Activated CD4-positive, alpha-beta T cell treated with anti-CD3 and anti-CD28 coated beads for 36 hours (primary cell): ENCODE results near the gene RBCK1. TPM values are rescaled to one million over a fixed set of nuclear protein-coding genes. Genes with fewer than 3 reads are reported as not detected.
"Not testable (repeated sequence)": the region's sequence is repeated elsewhere in the genome, so short reads cannot be mapped to it uniquely, and the experiment has no call there.

Source experiments
- ATAC-seq: fragments of 200-7000 bp; cut with Tn5 transposase; one replicate; pipeline ENCODE4 v1.10.0; 2021; ENCODE audit warnings: mild to moderate bottlenecking, moderate library complexity
- CTCF ChIA-PET: fragments of 350-600 bp; sonication (Branson Sonifier 250); formaldehyde crosslinking; loops from one replicate; lab custom pipeline; 2021; ENCODE audit warnings: antibody characterized with exemption; lab: Charles Lee
- POLR2A ChIA-PET: fragments of 350-600 bp; sonication (Branson Sonifier 250); formaldehyde crosslinking; loops from one replicate; lab custom pipeline; 2021; ENCODE audit warnings: antibody characterized with exemption, inconsistent platforms; lab: Charles Lee
- DNase-seq: peaks from one replicate; pipeline ENCODE4 v3.0.0-alpha.2; 2020
- H3K27ac Mint-ChIP-seq: one replicate; pipeline ENCODE4 v1.8.0; 2021; ENCODE audit warnings: mixed read lengths
- H3K27me3 Mint-ChIP-seq: one replicate; pipeline ENCODE4 v1.8.0; 2021; ENCODE audit warnings: mixed read lengths
- H3K36me3 Mint-ChIP-seq: one replicate; pipeline ENCODE4 v1.8.0; 2021; ENCODE audit warnings: low read depth, mixed read lengths
- H3K4me1 Mint-ChIP-seq: one replicate; pipeline ENCODE4 v1.8.0; 2021; ENCODE audit warnings: mixed read lengths
- H3K4me3 Mint-ChIP-seq: one replicate; pipeline ENCODE4 v1.8.0; 2021; ENCODE audit warnings: mild to moderate bottlenecking, moderate library complexity, mixed read lengths
- H3K9me3 Mint-ChIP-seq: one replicate; pipeline ENCODE4 v1.8.0; 2021; ENCODE audit warnings: low read depth, mixed read lengths
- intact Hi-C, 2 experiments: fragments of 100-400 bp; cut with DNase I in 1 of 2; cut with micrococcal nuclease in 1 of 2; formaldehyde crosslinking; loops; one replicate each; pipeline versions ENCODE4 v1.14.2 to v1.15.1; 2022 to 2024; cut with DNase I, micrococcal nuclease
- total RNA-seq, 2 experiments: library from RNA; stranded (reverse); gene quantifications; one replicate each; pipeline ENCODE4 v1.2.3, GENCODE V29; 2021

RBCK1 gene
- total RNA-seq, 2 experiments from 2014 or later, result 130 to 149 TPM

DNA sequence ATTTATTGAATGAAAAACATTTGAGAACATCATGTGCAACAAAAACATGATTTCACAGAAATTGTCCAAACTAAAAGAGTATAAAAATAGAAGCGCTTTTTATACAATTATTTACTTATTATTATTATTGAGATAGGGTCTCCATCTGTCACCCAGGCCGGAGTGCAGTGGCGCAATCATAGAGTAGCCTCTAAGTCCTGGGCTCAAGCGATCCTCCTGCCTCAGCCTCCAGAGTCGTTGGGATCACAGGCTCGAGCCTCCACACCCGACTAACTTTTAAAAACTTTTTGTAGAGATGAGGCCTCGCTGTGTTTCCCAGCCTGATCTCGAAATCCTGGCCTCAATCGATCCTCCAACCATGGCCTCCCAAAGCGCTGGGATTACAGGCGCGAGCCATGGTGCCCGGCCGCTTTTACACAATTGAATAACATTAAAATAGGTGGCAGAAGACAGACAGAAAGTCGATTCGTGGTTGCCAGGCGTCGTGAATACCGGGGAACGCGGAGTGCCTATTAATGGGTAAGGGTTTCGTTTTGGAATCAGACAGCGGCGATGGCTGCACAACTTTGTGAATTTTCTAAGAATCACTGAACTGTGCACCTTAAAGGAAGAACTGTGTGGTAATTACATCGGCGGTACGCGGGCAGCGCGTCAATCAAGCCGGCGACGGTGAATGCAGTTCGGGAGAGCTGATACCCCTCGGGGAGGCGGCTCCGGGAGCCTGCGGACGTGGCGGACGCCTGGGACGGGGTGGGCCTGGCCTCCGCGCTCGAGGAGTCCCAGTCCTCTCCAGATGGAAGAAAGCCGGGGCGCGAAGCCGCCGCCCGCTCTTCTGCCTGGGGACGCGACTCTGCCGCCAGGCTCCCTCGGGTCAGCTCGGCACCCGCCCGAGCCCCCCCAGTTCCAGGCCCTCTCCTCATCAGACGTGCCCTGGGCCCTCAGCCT, 53.4 kb downstream of the RBCK1 start:
- no peaks in the 10 kb centered on the region for H3K27me3 Mint-ChIP-seq

DNA sequence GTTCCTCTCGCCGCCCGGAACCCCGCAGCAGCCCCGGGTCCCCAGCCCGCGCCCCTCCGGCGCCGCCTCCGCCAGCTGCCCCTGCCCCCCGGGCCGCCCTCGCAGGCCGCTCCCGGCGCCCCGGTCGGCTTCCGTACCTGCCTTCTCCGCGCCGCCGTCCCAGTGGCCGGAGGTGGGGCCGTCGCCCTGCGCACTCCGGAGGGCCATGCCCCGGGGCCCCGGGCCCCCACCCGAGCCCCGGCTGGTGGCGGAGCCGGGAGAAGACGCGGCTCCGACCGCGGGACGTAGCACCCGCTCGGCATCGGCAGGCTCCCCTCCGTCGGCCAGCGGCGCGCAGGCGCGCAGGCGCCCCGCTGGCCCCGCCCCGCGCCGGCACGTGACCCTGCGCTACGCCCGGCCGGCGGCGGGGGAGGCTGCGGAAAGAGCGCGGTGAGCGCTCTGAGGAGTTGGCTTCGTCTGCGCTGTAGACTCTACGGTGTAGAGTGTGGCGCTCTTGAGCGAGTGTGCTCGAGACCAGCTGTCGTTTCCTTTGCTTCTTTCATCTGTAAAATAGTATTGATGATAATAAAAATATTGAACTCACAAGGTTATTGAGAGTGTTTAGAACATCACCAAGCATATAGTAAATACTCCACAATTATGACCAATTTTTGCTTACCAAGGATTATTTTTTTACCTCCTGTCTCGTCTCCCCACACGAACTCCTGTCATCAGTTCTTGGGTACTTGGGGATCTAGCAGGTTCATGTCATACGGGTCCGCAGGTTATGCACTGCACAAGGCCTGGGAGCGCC, 54.3 kb downstream of the RBCK1 start, which contains the start of gene TBC1D20:
TBC1D20 (minus strand) TSS at position 335 of the 793 bp plus-strand sequence; CDS start at position 207, 128 bp downstream.
- Mint-ChIP-seq H3K4me1 (peaks cover 42% of the 10 kb centered on the region), H3K36me3 (peaks cover 15% of the 10 kb centered on the region), H3K27ac (peak within 1 kb of the TSS; percentile 94), H3K27me3 (no peaks in the 10 kb centered on the region), H3K9me3 (peaks cover 2% of the 10 kb centered on the region), H3K4me3 (peak within 1 kb of the TSS; percentile 95)
- ChIA-PET POLR2A (no interaction called here), CTCF (interaction anchor here (0.9 to 1.8 kb wide), 5 partner anchors 15 to 82 kb away, joined by 3 to 5 read pairs (median 4); partner anchors contain the start of genes RBCK1 and TRIB3)
- peak; percentile 97 for ATAC-seq
- intact Hi-C loops, result loop anchor here (1.0 to 2.0 kb wide), 9 partner anchors 16 to 191 kb away; partner anchors contain the start of genes RBCK1 (in 2 of the 2), CSNK2A1 (in 1 of the 2), SOX12 (in 1 of the 2) and SRXN1 (in 1 of the 2)
- peak; percentile 92 for DNase-seq

More for the DNA sequence above, 53.4 kb downstream of the RBCK1 start:
- H3K27ac Mint-ChIP-seq, result peak overlapping the region; percentile 89
- ChIA-PET CTCF (interaction anchor here (0.6 to 1.4 kb wide), 6 partner anchors 17 to 109 kb away, joined by 3 to 4 read pairs (median 3); partner anchors contain the start of gene RBCK1), POLR2A (no interaction called here)
- H3K36me3 Mint-ChIP-seq, result peaks cover 17% of the 10 kb centered on the region
- peak overlapping the region; percentile 95 for H3K4me3 Mint-ChIP-seq
- peak; percentile 37 for ATAC-seq
- H3K4me1 Mint-ChIP-seq, result peaks cover 45% of the 10 kb centered on the region
- H3K9me3 Mint-ChIP-seq, result no peaks in the 10 kb centered on the region
- intact Hi-C loops, result loop anchor here (1.0 to 2.0 kb wide), 9 partner anchors 17 to 192 kb away; partner anchors contain the start of genes RBCK1 (in 2 of the 2), CSNK2A1 (in 1 of the 2), SOX12 (in 1 of the 2) and SRXN1 (in 1 of the 2)
- peak; percentile 72 for DNase-seq

DNA sequence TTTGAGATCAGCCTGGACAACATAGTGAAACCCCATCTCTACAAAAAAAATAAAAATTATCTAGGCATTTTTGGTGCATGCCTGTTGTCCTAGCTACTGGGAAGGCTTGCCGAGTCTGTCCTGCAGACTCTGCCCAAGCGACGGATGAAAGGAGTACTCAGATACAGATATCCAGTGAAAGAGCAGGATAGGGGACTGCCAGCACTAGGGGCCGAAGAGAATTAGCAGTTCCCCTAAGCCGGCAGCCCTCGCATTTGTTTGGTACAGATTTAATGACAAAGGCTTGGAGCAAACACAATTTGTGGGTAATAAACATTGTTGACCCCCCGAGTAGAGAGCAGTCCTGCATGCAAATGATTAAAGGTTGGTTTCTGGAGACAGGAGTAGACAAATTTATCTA, 59.7 kb downstream of the RBCK1 start:
- Mint-ChIP-seq H3K27me3 (no peaks in the 10 kb centered on the region), H3K4me3 (no peak overlapping the region), H3K4me1 (peaks cover 6% of the 10 kb centered on the region), H3K27ac (no peak overlapping the region), H3K9me3 (peaks cover 9% of the 10 kb centered on the region), H3K36me3 (no peaks in the 10 kb centered on the region)
- intact Hi-C loops, result no loop called here
- DNase-seq (no peak), ATAC-seq (no peak)
- ChIA-PET POLR2A (no interaction called here), CTCF (interaction anchor here (0.7 kb wide), 1 partner anchor 121 kb away, joined by 3 read pairs; no protein-coding TSS in a partner anchor)

DNA sequence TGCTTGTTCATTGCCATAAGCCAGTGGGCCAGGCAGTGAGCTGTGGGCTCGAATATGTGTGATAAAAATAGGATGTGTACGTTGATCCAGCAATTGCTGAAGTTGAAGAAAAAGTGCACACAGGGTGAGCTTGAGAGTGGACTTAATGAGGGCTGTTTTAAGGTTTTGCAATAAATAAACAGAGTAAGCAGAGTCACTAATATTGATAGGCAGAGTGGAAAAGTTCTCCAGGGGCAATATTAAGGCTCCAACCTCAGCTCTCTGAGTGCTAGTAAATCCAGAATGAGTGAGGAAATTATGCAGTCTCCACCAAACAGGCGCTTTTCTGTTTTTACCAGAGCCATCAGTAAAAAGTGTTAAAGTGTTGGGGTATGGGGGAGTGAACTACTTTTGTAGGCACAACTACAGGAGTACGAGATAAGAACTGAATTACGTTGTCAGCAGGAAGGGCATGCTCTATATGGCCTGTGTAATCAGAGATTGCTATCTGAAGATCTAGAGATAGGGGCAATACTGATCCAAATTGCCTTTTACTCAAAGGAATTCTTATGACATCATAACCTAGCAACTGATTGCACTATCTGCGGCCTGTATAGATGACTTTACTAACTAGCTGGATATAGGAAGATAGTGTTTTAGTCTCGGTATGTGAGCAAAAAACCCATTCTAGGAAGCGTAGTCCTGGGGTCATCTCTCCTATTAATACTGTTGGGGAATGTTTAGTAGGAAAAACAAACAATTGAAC, 61.8 kb downstream of the RBCK1 start:
- H3K36me3 Mint-ChIP-seq, result peaks cover 5% of the 10 kb centered on the region
- CTCF ChIA-PET, result interaction anchor here (0.6 kb wide), 1 partner anchor 27 kb away, joined by 3 read pairs; no protein-coding TSS in a partner anchor
- no peak for ATAC-seq
- POLR2A ChIA-PET, result no interaction called here
- H3K4me3 Mint-ChIP-seq, result no peak overlapping the region
- H3K27me3 Mint-ChIP-seq, result no peaks in the 10 kb centered on the region
- intact Hi-C loops, result no loop called here
- peaks cover 9% of the 10 kb centered on the region for H3K9me3 Mint-ChIP-seq
- no peak overlapping the region for H3K27ac Mint-ChIP-seq
- no peak for DNase-seq
- peaks cover 4% of the 10 kb centered on the region for H3K4me1 Mint-ChIP-seq

DNA sequence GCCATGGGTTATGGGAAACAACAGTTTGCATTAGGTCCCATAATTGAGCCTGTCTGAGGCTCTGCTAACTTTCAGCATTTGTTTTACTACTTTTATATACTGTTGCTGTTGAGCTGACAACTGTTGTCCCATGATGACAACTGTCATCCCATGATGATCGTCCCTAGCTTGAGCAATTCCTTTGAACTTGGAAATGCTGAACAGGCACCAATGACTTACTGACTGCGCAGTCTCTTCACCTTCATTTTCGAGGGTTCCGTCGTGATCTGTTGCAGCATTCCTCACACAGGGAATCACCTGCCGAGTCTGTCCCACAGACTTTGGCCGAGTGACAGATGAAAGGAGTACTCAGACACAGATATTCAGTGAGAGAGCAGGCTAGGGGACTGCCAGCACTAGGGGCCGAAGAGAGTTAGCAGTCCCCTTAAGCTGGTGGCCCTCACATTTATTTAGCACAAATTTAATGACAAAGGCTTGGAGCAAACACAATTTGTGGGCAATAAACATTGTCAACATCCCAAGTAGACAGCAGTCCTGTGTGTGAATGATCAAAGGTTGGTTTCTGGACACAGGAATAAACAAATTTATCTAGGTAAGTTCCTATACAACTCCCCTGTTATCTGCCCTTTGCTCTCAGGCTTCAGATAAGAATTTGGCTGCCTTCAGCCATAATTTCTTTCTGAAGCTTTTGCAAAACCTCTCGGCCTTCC, 64.2 kb downstream of the RBCK1 start:
- H3K36me3 Mint-ChIP-seq, result peaks cover 9% of the 10 kb centered on the region
- no peak overlapping the region for H3K4me3 Mint-ChIP-seq
- peaks cover 9% of the 10 kb centered on the region for H3K4me1 Mint-ChIP-seq
- ChIA-PET POLR2A (no interaction called here), CTCF (interaction anchor here (1.4 to 1.5 kb wide), 2 partner anchors 11 to 110 kb away, joined by 3 to 4 read pairs; no protein-coding TSS in a partner anchor)
- no peak overlapping the region for H3K27ac Mint-ChIP-seq
- intact Hi-C loops, result no loop called here
- peaks cover 8% of the 10 kb centered on the region for H3K9me3 Mint-ChIP-seq
- DNase-seq (no peak), ATAC-seq (no peak)
- H3K27me3 Mint-ChIP-seq, result no peaks in the 10 kb centered on the region

DNA sequence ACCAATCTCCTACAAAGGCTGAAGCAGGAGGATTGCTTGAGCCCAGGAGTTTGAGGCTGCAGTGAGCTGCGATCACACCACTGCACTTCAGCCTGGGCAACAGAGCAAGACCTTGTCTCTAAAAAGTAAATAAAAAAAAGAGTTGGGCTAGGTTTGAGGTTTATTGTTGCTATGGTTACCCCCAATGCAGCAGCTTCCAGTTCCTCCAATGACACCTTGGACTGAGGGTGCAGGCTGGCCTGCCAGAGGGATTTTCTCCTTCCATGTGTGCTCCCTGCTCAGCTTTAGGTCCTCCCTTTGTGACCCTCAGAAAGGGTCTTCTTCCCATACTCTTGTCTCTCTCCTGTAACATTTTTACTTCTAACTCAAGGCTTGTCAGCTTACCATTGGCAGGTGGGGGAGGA, 64.8 kb downstream of the RBCK1 start:
- CTCF ChIA-PET, result interaction anchor here (1.4 to 1.5 kb wide), 2 partner anchors 10 to 110 kb away, joined by 3 to 4 read pairs; no protein-coding TSS in a partner anchor
- DNase-seq (no peak), ATAC-seq (no peak)
- no peak overlapping the region for H3K27ac Mint-ChIP-seq
- POLR2A ChIA-PET, result no interaction called here
- no peak overlapping the region for H3K4me3 Mint-ChIP-seq
- intact Hi-C loops, result no loop called here
- no peaks in the 10 kb centered on the region for H3K27me3 Mint-ChIP-seq
- peaks cover 4% of the 10 kb centered on the region for H3K9me3 Mint-ChIP-seq
- peaks cover 11% of the 10 kb centered on the region for H3K36me3 Mint-ChIP-seq
- peaks cover 9% of the 10 kb centered on the region for H3K4me1 Mint-ChIP-seq

DNA sequence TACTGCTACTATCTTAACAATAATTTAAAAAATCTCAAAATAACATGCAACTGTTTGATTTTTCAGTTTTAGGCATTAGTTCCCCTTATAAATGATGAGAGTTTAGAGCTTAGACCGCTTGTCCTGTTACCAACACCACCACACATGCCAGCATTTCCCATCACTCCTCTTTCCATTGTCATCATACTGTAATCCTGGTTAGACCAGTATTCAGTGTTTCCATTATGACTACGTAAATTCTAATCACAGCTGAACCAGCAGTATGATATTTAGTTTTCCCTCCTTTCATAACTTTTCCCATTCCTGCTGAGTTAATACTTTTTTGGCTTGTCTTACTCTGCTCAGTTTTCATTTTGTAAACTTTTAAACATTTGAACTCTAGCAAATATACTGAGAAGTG, 66.5 kb downstream of the RBCK1 start:
- DNase-seq (no peak), ATAC-seq (no peak)
- Mint-ChIP-seq H3K36me3 (peaks cover 23% of the 10 kb centered on the region), H3K4me3 (no peak overlapping the region), H3K9me3 (no peaks in the 10 kb centered on the region), H3K27ac (peak overlapping the region; percentile 34), H3K4me1 (peaks cover 16% of the 10 kb centered on the region), H3K27me3 (no peaks in the 10 kb centered on the region)
- intact Hi-C loops, result no loop called here
- ChIA-PET CTCF (interaction anchor here (0.7 kb wide), 1 partner anchor 11 kb away, joined by 3 read pairs; no protein-coding TSS in a partner anchor), POLR2A (no interaction called here)

DNA sequence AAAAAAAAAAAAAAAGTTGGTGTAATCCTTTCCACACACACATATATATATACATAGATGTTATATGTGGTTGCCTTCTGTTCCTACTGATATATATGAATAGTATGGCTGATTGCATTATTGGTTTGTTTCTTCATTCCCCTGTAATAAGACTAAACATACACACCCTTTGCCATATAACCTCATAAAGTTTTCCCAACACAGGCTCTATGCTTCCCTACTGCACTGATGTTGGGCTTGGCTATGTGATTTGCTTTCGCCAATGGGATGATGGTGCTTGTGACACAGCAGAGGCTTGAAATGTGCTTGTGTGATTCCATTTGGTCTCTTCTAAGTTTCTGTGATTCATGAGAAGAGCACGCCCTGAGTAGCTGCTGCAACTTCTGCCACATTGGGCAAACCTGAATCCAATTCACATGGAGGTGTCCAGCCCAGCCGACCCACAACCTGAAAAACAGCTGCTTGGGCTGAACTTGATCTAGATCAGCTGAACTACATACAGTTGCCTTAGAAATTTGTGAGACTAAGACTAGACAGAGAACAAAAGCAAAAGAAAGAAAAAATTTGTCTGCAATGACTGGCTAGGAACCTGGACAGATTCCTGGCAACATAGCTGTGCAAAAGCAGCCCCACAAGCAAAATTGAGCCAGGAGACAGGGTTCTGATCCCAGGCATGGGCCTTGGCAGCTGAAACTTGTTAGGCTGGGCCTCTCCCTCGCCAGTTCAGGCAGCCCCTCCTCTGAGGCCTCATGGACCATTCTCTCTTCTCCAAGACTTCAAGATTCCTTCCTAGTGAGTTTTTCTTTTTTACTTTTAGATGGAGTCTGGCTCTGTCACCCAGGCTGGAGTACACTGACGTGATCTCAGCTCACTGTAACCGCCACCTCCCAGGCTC, 67.6 kb downstream of the RBCK1 start:
- H3K9me3 Mint-ChIP-seq, result no peaks in the 10 kb centered on the region
- DNase-seq (no peak), ATAC-seq (no peak)
- CTCF ChIA-PET, result interaction anchor here (0.6 to 1.9 kb wide), 4 partner anchors 15 to 165 kb away, joined by 3 to 6 read pairs (median 3); no protein-coding TSS in a partner anchor
- intact Hi-C loops, result loop anchor here in 1 of 2 experiments (5.0 kb wide), 2 partner anchors 38 to 68 kb away; partner anchors contain the start of gene RBCK1
- no peaks in the 10 kb centered on the region for H3K27me3 Mint-ChIP-seq
- POLR2A ChIA-PET, result no interaction called here
- peaks cover 16% of the 10 kb centered on the region for H3K4me1 Mint-ChIP-seq
- H3K27ac Mint-ChIP-seq, result no peak overlapping the region
- H3K36me3 Mint-ChIP-seq, result peaks cover 25% of the 10 kb centered on the region
- no peak overlapping the region for H3K4me3 Mint-ChIP-seq

DNA sequence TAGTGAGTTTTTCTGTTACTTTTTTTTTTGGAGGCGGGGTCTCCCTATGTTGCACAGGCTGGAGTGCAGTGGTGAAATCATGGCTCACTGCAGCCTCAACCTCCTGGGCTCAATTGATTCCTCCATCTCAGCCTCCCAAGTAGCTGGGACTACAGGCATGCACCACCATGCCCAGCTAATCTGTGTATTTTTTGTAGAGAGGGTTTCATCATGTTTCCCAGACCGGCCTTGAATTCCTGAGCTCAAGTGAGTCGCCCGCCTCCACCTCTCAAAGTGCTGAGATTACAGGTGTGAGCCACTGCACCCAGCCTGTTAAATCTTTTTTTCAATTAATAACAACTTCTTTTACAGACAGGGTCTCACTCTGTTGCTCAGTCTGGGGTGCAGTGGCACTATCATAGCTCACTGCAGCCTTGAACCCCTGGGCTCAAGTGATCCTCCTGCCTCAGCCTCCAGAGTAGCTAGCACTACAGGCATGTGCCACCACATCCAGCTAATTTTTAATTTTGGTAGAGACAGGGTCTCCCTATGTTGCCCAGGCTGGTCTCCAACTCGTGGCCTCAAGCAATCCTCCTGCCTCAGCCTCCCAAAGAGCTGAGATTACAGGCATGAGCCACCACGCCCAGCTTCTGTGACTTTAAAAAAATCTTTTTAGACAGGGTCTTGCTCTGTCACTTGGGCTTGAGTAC, 68.6 kb downstream of the RBCK1 start:
- H3K9me3 Mint-ChIP-seq, H3K27ac Mint-ChIP-seq, POLR2A ChIA-PET, DNase-seq, ATAC-seq, H3K4me3 Mint-ChIP-seq, H3K27me3 Mint-ChIP-seq: not testable (repeated sequence)
- H3K36me3 Mint-ChIP-seq, result peaks cover 27% of the 10 kb centered on the region
- peaks cover 20% of the 10 kb centered on the region for H3K4me1 Mint-ChIP-seq
- intact Hi-C loops, result loop anchor here in 1 of 2 experiments (5.0 kb wide), 2 partner anchors 39 to 69 kb away; partner anchors contain the start of gene RBCK1
- CTCF ChIA-PET, result interaction anchor here (0.9 to 1.9 kb wide), 4 partner anchors 13 to 123 kb away, joined by 3 to 6 read pairs (median 4); no protein-coding TSS in a partner anchor
